ENCODE results near the gene PTK7.
"Not testable (repeated sequence)": the region's sequence is repeated elsewhere in the genome, so short reads cannot be mapped to it uniquely, and the experiment has no call there.

PTK7 gene

GRCh38 chr6:43088654-43089056 is 12.5 kb downstream of the PTK7 start:
- no peak for DNase-seq

- DNase-seq = no peak
Observed at GRCh38 chr6:43089467-43089866, 13.4 kb downstream of the PTK7 start.

- no peak for DNase-seq
Observed at GRCh38 chr6:43089874-43090558, 13.9 kb downstream of the PTK7 start.

- DNase-seq = no peak
Observed at GRCh38 chr6:43090559-43090956, 14.4 kb downstream of the PTK7 start.

- no peak for DNase-seq
Observed at GRCh38 chr6:43091020-43091419, 14.9 kb downstream of the PTK7 start.

- no peak for DNase-seq
Observed at GRCh38 chr6:43091436-43091991, 15.4 kb downstream of the PTK7 start.

- DNase-seq = no peak
Observed at GRCh38 chr6:43092635-43093034, 16.5 kb downstream of the PTK7 start.

GRCh38 chr6:43093436-43094289 is 17.5 kb downstream of the PTK7 start:
- no peak for DNase-seq

GRCh38 chr6:43095939-43096338 is 19.8 kb downstream of the PTK7 start:
- no peak for DNase-seq

GRCh38 chr6:43096451-43097097 is 20.5 kb downstream of the PTK7 start:
- no peak for DNase-seq

- DNase-seq = no peak
Observed at GRCh38 chr6:43097098-43097489, 21.0 kb downstream of the PTK7 start.

- DNase-seq = no peak
Observed at GRCh38 chr6:43097502-43097901, 21.4 kb downstream of the PTK7 start.

- DNase-seq = no peak
Observed at GRCh38 chr6:43101497-43101896, 25.4 kb downstream of the PTK7 start.

- no peak for DNase-seq
Observed at GRCh38 chr6:43103253-43103876, 27.3 kb downstream of the PTK7 start.

- no peak for DNase-seq
Observed at GRCh38 chr6:43105538-43106222, 29.6 kb downstream of the PTK7 start.

GRCh38 chr6:43107344-43108062 is 31.4 kb downstream of the PTK7 start:
- DNase-seq = no peak

GRCh38 chr6:43113431-43114260 is 37.5 kb downstream of the PTK7 start:
- DNase-seq = no peak

GRCh38 chr6:43115365-43115764 is 39.3 kb downstream of the PTK7 start:
- DNase-seq = no peak

GRCh38 chr6:43117466-43117865 is 41.4 kb downstream of the PTK7 start:
- not testable (repeated sequence) for DNase-seq

GRCh38 chr6:43119482-43119881 is 43.4 kb downstream of the PTK7 start:
- no peak for DNase-seq
